ENCODE results near the gene SOCS1. TPM values are rescaled to one million over a fixed set of nuclear protein-coding genes. Genes with fewer than 3 reads are reported as not detected.

Gene SOCS1
- total RNA-seq, 2 donors from 2014 or later, result 16.9 to 22.6 TPM

- Histone ChIP-seq H3K4me3 (no peak overlapping the region), H3K27me3 (replicated peaks; ENCODE audit: insufficient read depth) (no peaks in the 10 kb centered on the region), H3K4me1 (ENCODE audit: control insufficient read depth in 1 of 2, low read depth in 2 of 2) (peaks cover 0 to 3% of the 10 kb centered on the region in 2 donors), H3K27ac (no peak overlapping the region), H3K9me3 (peaks cover 6% of the 10 kb centered on the region), H3K36me3 (no peaks in the 10 kb centered on the region)
- no peak for TF ChIP-seq CTCF (IDR thresholded peaks at IDR 0.05)
- DNase-seq (ENCODE audit: low spot score) (no peak), ATAC-seq (ENCODE audit: insufficient number of reproducible peaks, low FRiP score, low read depth) (no peak)
Measured at GRCh38 chr16:11219178-11219577, 36.8 kb downstream of the SOCS1 start.

GRCh38 chr16:11218604-11218962 is 37.4 kb downstream of the SOCS1 start:
- Histone ChIP-seq H3K4me1 (ENCODE audit: control insufficient read depth in 1 of 2, low read depth in 2 of 2) (no peaks in the 10 kb centered on the region), H3K27me3 (replicated peaks; ENCODE audit: insufficient read depth) (no peaks in the 10 kb centered on the region), H3K27ac (no peak overlapping the region), H3K9me3 (peaks cover 6% of the 10 kb centered on the region), H3K36me3 (no peaks in the 10 kb centered on the region), H3K4me3 (no peak overlapping the region)
- ATAC-seq (ENCODE audit: insufficient number of reproducible peaks, low FRiP score, low read depth) (no peak), DNase-seq (ENCODE audit: low spot score) (no peak)
- peak; percentile 39 for TF ChIP-seq CTCF (IDR thresholded peaks at IDR 0.05)

GRCh38 chr16:11217651-11218603 is 38.1 kb downstream of the SOCS1 start:
- no peak for TF ChIP-seq CTCF (IDR thresholded peaks at IDR 0.05)
- H3K27me3 ChIP-seq (replicated peaks; ENCODE audit: insufficient read depth), result no peaks in the 10 kb centered on the region
- no peak for ATAC-seq (ENCODE audit: insufficient number of reproducible peaks, low FRiP score, low read depth)
- H3K4me3 ChIP-seq, result no peak overlapping the region
- peaks cover 6% of the 10 kb centered on the region for H3K9me3 ChIP-seq
- no peak for DNase-seq (ENCODE audit: low spot score)
- no peaks in the 10 kb centered on the region for H3K36me3 ChIP-seq
- no peak overlapping the region for H3K27ac ChIP-seq
- no peaks in the 10 kb centered on the region for H3K4me1 ChIP-seq (ENCODE audit: control insufficient read depth in 1 of 2, low read depth in 2 of 2)

GRCh38 chr16:11215935-11216556 is 40.0 kb downstream of the SOCS1 start:
- DNase-seq (ENCODE audit: low spot score) (no peak), ATAC-seq (ENCODE audit: insufficient number of reproducible peaks, low FRiP score, low read depth) (no peak)
- H3K27me3 ChIP-seq (replicated peaks; ENCODE audit: insufficient read depth), result no peaks in the 10 kb centered on the region
- no peak for TF ChIP-seq CTCF (IDR thresholded peaks at IDR 0.05)
- H3K4me3 ChIP-seq, result no peak overlapping the region
- no peaks in the 10 kb centered on the region for H3K36me3 ChIP-seq
- no peaks in the 10 kb centered on the region for H3K4me1 ChIP-seq (ENCODE audit: control insufficient read depth in 1 of 2, low read depth in 2 of 2)
- no peak overlapping the region for H3K27ac ChIP-seq
- peaks cover 6% of the 10 kb centered on the region for H3K9me3 ChIP-seq

GRCh38 chr16:11213799-11214198 is 42.2 kb downstream of the SOCS1 start:
- Histone ChIP-seq H3K4me3 (no peak overlapping the region), H3K27me3 (replicated peaks; ENCODE audit: insufficient read depth) (no peaks in the 10 kb centered on the region), H3K4me1 (ENCODE audit: control insufficient read depth in 1 of 2, low read depth in 2 of 2) (no peaks in the 10 kb centered on the region), H3K27ac (no peak overlapping the region), H3K9me3 (peaks cover 6% of the 10 kb centered on the region), H3K36me3 (no peaks in the 10 kb centered on the region)
- ATAC-seq (ENCODE audit: insufficient number of reproducible peaks, low FRiP score, low read depth) (no peak), DNase-seq (ENCODE audit: low spot score) (no peak)
- no peak for TF ChIP-seq CTCF (IDR thresholded peaks at IDR 0.05)
